ENCODE data around the gene ETAA1.

The ETAA1 gene

GRCh38 chr2:67397143-67397986 is at the start of gene ETAA1:
Gene ETAA1, plus strand, starts transcription at chr2:67397333. Its CDS starts 116 bp downstream, at chr2:67397449.
- H3K27ac ChIP-seq = peak within 1 kb of the TSS; percentile 93
- DNase-seq (ENCODE audit: low read depth, low spot score) = peak; percentile 43

DNA sequence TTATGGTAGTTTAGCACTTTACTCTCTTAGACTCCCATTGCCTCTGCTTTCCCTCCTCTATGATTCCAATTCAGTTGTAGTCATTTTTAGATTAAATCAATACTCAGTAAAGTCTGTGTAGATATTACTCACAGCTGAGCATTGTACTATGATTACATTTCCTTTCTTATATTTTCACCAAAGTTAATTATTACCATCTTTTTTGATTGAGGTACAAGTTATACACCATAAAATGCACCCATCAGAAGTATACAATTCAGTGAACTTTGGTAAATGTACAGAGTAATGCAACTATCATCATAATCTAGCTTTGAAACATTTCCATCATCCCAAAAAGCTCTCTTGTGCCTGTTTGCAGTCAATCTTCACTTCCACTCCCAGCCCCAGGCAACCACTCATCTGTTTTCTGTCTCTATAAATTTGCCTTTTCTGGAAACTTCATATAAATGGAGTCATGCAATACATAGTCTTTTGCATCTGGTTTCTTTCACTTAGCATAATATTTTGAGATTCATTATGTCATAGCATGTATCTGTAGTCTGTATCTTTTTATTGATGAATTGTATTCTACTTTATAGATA is 30.2 kb upstream of the ETAA1 start:
- DNase-seq (ENCODE audit: low read depth, low spot score) = no peak
- H3K27ac ChIP-seq = no peak overlapping the region

GRCh38 chr2:67374481-67374880 is 22.7 kb upstream of the ETAA1 start:
- DNase-seq (ENCODE audit: low read depth, low spot score) = no peak
- H3K27ac ChIP-seq = no peak overlapping the region

- DNase-seq (ENCODE audit: low read depth, low spot score) = no peak
- no peak overlapping the region for H3K27ac ChIP-seq
Measured at GRCh38 chr2:67374949-67375348, 22.2 kb upstream of the ETAA1 start.

GRCh38 chr2:67378555-67378954 is 18.6 kb upstream of the ETAA1 start:
- no peak for DNase-seq (ENCODE audit: low read depth, low spot score)
- no peak overlapping the region for H3K27ac ChIP-seq

- no peak overlapping the region for H3K27ac ChIP-seq
- DNase-seq (ENCODE audit: low read depth, low spot score) = no peak
Measured at GRCh38 chr2:67379048-67379447, 18.1 kb upstream of the ETAA1 start.

GRCh38 chr2:67384123-67384822 is 12.9 kb upstream of the ETAA1 start:
- H3K27ac ChIP-seq = no peak overlapping the region
- no peak for DNase-seq (ENCODE audit: low read depth, low spot score)

DNA sequence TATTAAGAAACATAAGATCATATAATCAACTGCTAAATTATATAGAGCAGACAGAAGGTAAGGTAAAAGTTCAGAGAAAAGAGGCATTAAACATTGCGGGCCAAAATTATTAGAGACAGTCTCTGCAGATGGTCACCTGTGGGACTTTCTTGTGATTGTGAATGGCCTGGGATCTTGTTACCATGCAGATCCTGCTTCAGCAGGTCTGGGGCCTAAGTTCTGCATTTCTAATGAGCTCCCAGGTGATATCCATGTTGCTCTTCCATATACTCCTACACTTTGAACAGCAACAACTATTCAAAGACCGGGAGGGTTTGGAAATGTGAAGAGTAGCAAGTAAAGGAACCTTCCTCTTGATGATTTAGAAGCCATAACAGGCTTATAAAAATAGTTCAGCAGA is 8.5 kb upstream of the ETAA1 start:
- DNase-seq (ENCODE audit: low read depth, low spot score) = no peak
- no peak overlapping the region for H3K27ac ChIP-seq

DNA sequence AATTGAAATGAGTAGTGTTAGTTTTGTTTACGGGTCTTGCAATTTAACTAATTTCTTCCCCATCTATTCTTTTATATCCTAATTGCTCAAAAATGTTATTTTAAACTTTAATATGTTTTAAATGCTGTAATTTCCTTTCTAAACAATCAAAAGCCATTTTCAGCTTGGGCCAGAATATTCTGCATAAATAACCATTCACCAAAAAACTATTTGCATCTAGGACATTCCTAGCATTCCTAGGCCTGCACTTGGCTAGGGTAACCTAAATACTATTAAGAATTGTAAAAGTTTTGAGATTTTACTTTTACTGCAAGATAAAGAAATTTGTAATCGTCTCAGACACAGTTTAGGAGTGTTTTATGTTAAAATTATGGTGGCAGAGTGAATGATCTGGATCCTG is 7.8 kb upstream of the ETAA1 start:
- H3K27ac ChIP-seq = no peak overlapping the region
- no peak for DNase-seq (ENCODE audit: low read depth, low spot score)

GRCh38 chr2:67389788-67390187 is 7.3 kb upstream of the ETAA1 start:
- H3K27ac ChIP-seq = no peak overlapping the region
- no peak for DNase-seq (ENCODE audit: low read depth, low spot score)

GRCh38 chr2:67393237-67393636 is 3.9 kb upstream of the ETAA1 start:
- DNase-seq (ENCODE audit: low read depth, low spot score) = no peak
- H3K27ac ChIP-seq = no peak overlapping the region

DNA sequence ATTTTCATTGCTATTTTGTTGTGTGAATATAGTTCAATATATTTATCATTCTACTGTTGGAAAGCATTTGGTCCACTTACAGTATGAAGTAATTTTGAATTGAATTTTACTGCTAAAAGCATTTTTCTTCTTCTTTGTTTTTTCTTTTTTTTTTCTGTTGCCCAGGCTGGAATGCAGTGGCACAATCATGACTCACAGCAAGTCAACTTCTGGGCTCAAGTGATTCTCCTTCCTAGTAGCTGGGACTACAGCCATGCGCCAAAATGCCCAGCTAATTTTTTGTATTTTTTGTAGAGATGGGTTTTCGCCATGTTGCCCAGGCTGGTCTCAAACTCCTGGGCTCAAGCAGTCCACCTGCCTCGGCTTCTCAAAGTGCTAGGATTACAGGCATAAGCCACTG is 2.4 kb upstream of the ETAA1 start:
- H3K27ac ChIP-seq = peak overlapping the region; percentile 38
- DNase-seq (ENCODE audit: low read depth, low spot score) = no peak

DNA sequence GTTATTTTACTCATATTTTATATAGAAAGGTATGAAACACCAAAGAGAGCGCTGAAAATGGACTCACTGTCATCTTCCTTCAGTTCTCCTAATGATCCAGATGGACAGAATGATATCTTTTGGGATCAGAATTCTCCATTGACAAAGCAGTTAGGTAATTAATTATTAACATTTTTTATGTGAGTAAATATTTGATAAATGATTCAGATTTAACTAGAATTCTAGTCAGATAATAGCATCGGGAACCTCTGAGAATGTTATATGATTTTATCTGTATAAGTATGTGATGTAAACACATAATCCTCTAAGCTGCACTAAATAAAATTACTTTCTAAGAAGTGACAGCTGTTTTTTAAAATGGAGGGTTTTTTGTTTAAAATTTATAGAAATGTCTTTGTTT is 2.0 kb downstream of the ETAA1 start:
- peak overlapping the region; percentile 93 for H3K27ac ChIP-seq
- DNase-seq (ENCODE audit: low read depth, low spot score) = no peak

- peak overlapping the region; percentile 93 for H3K27ac ChIP-seq
- no peak for DNase-seq (ENCODE audit: low read depth, low spot score)
Measured at GRCh38 chr2:67399831-67400489, 2.8 kb downstream of the ETAA1 start.

GRCh38 chr2:67400560-67401485 is 3.7 kb downstream of the ETAA1 start:
- no peak for DNase-seq (ENCODE audit: low read depth, low spot score)
- H3K27ac ChIP-seq = peak overlapping the region; percentile 93

DNA sequence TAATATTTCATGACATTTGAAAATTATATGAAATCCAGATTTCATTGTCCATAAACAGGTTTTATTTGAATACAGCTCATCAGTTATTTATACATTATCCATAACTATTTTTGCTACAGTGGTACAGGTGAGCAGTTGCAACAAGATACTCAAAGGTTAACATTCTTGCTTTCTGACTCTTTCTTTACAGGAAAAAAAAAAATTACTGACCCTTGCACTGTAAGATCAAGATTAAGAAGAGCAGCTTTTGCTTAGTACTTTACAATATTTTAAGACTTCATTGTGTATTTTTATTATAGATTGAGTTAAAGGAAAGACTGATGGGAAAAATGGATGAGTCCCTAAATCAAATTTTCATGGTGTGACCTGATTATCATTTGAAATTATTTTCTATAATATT is 11.2 kb downstream of the ETAA1 start:
- DNase-seq (ENCODE audit: low read depth, low spot score) = no peak
- no peak overlapping the region for H3K27ac ChIP-seq

DNA sequence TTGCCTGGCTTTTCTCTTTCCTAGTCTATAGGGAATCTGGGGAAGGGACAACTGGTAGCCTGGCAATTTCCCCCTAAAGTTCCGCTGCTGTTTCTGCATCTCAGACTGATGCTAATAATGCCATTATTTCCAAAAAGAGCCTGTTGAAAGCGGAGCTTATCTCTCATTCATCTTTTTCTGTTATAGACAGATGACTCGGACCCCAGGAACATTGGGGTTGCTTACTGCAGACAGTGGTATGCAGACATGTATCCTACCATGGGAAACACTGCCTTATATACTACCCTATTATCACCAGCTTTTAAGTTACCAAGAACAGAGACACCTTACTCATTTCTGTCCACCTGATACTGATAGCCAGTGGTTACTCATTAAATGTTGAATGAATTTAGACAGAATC is 15.3 kb downstream of the ETAA1 start:
- H3K27ac ChIP-seq = no peak overlapping the region
- DNase-seq (ENCODE audit: low read depth, low spot score) = no peak

DNA sequence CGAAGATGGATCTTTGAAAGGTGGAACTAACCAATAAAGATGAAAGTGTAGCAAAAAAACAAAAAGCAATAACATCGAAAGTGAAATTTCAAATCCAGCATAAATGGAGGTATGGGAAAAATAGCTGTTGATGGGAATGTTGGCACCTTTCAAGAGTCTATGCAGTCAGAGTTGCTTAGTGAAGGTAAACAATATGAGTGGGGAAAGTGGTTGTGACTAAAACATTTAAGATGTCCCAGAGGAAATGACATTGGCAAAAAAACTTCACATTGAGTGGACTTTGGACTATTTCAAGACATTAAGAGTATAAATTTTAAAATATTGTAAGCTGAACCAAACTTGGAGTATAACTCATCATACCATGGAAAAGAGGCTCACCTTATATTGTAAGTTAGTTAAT is 17.7 kb downstream of the ETAA1 start:
- no peak for DNase-seq (ENCODE audit: low read depth, low spot score)

GRCh38 chr2:67416136-67416535 is 19.0 kb downstream of the ETAA1 start:
- no peak for DNase-seq (ENCODE audit: low read depth, low spot score)
- H3K27ac ChIP-seq = no peak overlapping the region

More for the DNA sequence above, 17.7 kb downstream of the ETAA1 start:
- no peak overlapping the region for H3K27ac ChIP-seq

GRCh38 chr2:67423489-67423888 is 26.4 kb downstream of the ETAA1 start:
- DNase-seq (ENCODE audit: low read depth, low spot score) = no peak
- H3K27ac ChIP-seq = no peak overlapping the region
